ENCODE results near the gene BRIX1. TPM values are rescaled to one million over a fixed set of nuclear protein-coding genes. Genes with fewer than 3 reads are reported as not detected.
A peak's percentile ranks its signal among the peaks of the same experiment; 100 is the strongest.
"Not testable (repeated sequence)": the region's sequence is repeated elsewhere in the genome, so short reads cannot be mapped to it uniquely, and the experiment has no call there.

BRIX1 gene
- polyA plus RNA-seq, 1 donor = 34.2 TPM

DNA sequence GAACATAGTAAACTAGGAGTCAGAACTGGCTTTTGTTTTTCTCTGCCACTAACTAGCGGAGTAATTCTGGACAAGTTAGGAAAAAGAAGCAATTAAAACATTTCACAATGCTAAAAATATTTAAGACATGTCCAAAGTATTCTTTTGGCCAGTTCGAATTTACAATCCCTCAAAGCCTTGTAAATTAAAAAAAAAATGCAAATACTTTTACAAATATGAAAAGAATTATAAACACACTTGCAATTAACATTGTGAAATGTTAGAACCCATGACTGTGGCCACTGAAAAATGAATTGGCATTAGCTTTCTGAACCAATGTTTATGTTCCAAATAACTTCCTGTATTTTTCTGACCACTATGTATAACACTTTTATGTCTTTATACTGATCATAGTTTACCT is 2.4 kb upstream of the BRIX1 start:
- Histone ChIP-seq H3K9me3 (ENCODE audit: control insufficient read depth, low read depth, low read length) (no peaks in the 10 kb centered on the region), H3K4me1 (ENCODE audit: control insufficient read depth, insufficient read depth, low read length) (peaks cover 11% of the 10 kb centered on the region), H3K27ac (ENCODE audit: low read length) (no peak overlapping the region), H3K36me3 (ENCODE audit: control insufficient read depth, insufficient read depth, low read length) (peaks cover 18% of the 10 kb centered on the region), H3K27me3 (ENCODE audit: control insufficient read depth, insufficient read depth, low read length) (no peaks in the 10 kb centered on the region), H3K4me3 (ENCODE audit: low read length) (no peak overlapping the region)
- 93% methylated on average over 2 of the region's 2 CpGs for WGBS (ENCODE audit: insufficient coverage, low lambda C conversion rate)
- DNase-seq = no peak

DNA sequence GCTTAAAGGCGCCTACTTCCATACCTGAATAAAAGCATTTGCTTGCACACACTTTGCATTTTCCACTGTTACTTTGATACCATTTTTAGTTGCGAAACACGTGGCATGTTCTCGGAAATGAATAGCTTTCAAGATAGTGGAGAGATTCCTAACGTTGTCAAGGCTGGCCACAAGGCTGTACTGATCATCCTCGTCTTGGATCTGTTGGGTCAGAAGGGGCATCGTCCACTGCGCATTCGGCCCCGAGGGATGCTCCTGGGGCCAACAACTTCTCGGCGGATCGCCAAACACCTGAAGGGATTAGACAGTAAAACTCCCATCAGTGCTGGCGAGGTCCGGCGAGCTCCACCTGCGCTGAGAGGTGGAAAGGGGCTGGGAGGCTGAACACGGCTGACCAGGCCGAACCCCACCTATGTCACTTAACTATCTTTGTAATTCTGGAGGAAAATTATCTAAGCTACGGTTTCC is 806 bp upstream of the BRIX1 start:
- Histone ChIP-seq H3K9me3 (ENCODE audit: control insufficient read depth, low read depth, low read length) (no peaks in the 10 kb centered on the region), H3K27ac (ENCODE audit: low read length) (peak overlapping the region; percentile 92), H3K36me3 (ENCODE audit: control insufficient read depth, insufficient read depth, low read length) (peaks cover 17% of the 10 kb centered on the region), H3K4me3 (ENCODE audit: low read length) (peak overlapping the region; percentile 100), H3K4me1 (ENCODE audit: control insufficient read depth, insufficient read depth, low read length) (peaks cover 11% of the 10 kb centered on the region), H3K27me3 (ENCODE audit: control insufficient read depth, insufficient read depth, low read length) (no peaks in the 10 kb centered on the region)
- no CpG with 5 or more reads among the region's 20 CpGs for WGBS (ENCODE audit: insufficient coverage, low lambda C conversion rate)
- peak; percentile 42 to 71 for DNase-seq

DNA sequence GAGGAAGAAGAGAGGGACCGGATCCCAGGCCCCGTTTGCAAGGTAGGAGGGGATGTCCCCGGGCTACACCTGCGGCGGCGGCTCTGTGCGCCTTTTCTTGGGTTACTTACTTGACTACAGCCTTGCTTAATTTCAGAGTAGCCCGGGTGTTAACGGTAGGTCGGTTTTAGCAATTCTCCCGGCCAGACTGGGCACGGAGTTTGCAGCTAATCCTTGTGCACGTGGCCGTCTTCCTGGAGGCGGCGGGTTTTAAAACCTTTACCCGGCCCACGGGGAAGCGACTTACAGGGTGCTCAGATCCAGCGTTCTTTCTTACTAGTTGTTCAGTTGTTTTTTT is 313 bp downstream of the BRIX1 start:
- peaks cover 18% of the 10 kb centered on the region for H3K36me3 ChIP-seq (ENCODE audit: control insufficient read depth, insufficient read depth, low read length)
- peaks cover 11% of the 10 kb centered on the region for H3K4me1 ChIP-seq (ENCODE audit: control insufficient read depth, insufficient read depth, low read length)
- H3K9me3 ChIP-seq (ENCODE audit: control insufficient read depth, low read depth, low read length) = no peaks in the 10 kb centered on the region
- no CpG with 5 or more reads among the region's 20 CpGs for WGBS (ENCODE audit: insufficient coverage, low lambda C conversion rate)
- H3K27me3 ChIP-seq (ENCODE audit: control insufficient read depth, insufficient read depth, low read length) = no peaks in the 10 kb centered on the region
- H3K27ac ChIP-seq (ENCODE audit: low read length) = peak overlapping the region; percentile 92
- no peak for DNase-seq
- peak overlapping the region; percentile 100 for H3K4me3 ChIP-seq (ENCODE audit: low read length)

DNA sequence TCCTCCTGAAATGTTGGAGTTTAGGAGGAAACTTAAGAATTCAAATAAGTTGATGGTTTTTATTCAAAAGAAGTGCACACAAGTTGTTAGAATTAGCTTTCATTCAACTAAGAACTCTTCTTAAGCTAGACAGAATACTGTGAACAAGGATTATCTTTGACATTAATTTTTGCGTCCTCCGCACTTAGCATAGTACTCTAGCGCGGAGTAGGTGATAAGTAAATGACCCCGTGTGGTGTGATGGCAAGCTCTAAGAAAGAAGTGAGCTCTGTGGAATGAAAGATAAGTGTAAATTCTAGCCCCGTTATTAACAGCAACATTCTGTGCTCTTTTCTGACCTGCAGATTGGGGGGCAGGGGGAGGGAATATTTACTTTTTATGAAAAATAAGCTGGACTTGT is 1.0 kb downstream of the BRIX1 start:
- Histone ChIP-seq H3K27ac (ENCODE audit: low read length) (no peak overlapping the region), H3K27me3 (ENCODE audit: control insufficient read depth, insufficient read depth, low read length) (no peaks in the 10 kb centered on the region), H3K36me3 (ENCODE audit: control insufficient read depth, insufficient read depth, low read length) (peaks cover 15% of the 10 kb centered on the region), H3K9me3 (ENCODE audit: control insufficient read depth, low read depth, low read length) (no peaks in the 10 kb centered on the region), H3K4me3 (ENCODE audit: low read length) (peak overlapping the region; percentile 100), H3K4me1 (ENCODE audit: control insufficient read depth, insufficient read depth, low read length) (peaks cover 11% of the 10 kb centered on the region)
- WGBS (ENCODE audit: insufficient coverage, low lambda C conversion rate) = 20% methylated on average over 1 of the region's 6 CpGs
- DNase-seq = no peak

DNA sequence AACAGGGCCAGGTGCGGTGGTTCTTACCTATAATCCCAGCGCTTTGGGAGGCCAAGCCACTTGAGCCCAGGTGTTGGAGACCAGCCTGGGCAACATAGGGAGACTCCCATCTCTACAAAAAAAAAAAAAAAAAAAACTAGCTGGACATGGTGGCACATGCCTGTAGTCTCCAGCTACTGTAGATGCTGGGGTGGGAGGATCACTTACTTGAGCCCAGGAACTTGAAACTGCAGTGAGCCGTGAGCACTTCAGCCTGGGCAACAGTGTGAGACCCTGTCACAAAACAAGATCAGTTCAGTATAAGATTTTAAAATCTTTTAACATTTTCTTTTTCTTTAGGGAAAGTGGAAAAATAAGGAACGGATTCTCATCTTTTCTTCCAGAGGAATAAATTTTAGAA is 2.5 kb downstream of the BRIX1 start:
- H3K27ac ChIP-seq (ENCODE audit: low read length) = no peak overlapping the region
- H3K36me3 ChIP-seq (ENCODE audit: control insufficient read depth, insufficient read depth, low read length) = peaks cover 22% of the 10 kb centered on the region
- DNase-seq = no peak
- peaks cover 11% of the 10 kb centered on the region for H3K4me1 ChIP-seq (ENCODE audit: control insufficient read depth, insufficient read depth, low read length)
- no peaks in the 10 kb centered on the region for H3K27me3 ChIP-seq (ENCODE audit: control insufficient read depth, insufficient read depth, low read length)
- H3K9me3 ChIP-seq (ENCODE audit: control insufficient read depth, low read depth, low read length) = no peaks in the 10 kb centered on the region
- no peak overlapping the region for H3K4me3 ChIP-seq (ENCODE audit: low read length)
- 88% methylated on average over 1 of the region's 4 CpGs for WGBS (ENCODE audit: insufficient coverage, low lambda C conversion rate)

DNA sequence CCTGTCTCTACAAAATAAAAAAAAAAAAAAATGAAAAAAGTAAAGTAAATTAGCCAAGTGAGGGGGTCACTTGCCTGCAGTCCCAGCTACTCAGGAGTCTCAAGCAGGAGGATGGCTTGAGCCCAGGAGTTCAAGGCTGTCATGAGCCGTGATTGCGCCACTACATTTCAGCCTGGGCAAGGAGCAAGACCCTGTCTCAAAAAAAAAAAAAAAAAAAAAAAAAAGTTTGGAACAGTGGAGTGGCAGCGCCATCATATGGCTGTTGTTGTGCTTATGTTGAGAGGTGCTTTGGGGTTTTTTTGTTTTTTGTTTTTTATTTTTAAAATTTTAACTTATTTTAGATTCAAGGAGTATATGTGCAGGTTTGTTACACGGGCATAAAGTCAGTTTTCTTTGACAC is 3.6 kb downstream of the BRIX1 start:
- peaks cover 27% of the 10 kb centered on the region for H3K36me3 ChIP-seq (ENCODE audit: control insufficient read depth, insufficient read depth, low read length)

DNA sequence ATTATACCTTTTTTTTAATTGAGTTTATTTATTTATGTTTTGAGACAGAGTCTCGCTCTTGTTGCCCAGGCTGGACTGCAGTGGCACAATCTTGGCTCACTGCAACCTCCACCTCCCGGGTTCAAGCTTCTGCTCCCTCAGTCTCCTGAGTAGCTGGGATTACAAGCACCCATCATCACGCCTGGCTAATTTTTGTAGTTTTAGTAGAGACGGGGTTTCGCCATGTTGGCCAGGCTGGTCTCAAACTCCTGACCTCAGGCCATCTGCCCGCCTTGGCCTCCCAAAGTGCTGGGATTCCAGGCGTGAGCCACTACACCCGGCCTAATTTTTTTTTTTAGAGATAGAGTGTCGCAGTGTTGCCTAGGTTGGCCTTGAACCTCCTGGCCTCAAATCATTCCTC is 7.7 kb downstream of the BRIX1 start:
- not testable (repeated sequence) for H3K27me3 ChIP-seq (ENCODE audit: control insufficient read depth, insufficient read depth, low read length); H3K4me1 ChIP-seq (ENCODE audit: control insufficient read depth, insufficient read depth, low read length); DNase-seq; H3K9me3 ChIP-seq (ENCODE audit: control insufficient read depth, low read depth, low read length); H3K4me3 ChIP-seq (ENCODE audit: low read length)
- WGBS (ENCODE audit: insufficient coverage, low lambda C conversion rate) = no CpG with 5 or more reads among the region's 9 CpGs
- H3K36me3 ChIP-seq (ENCODE audit: control insufficient read depth, insufficient read depth, low read length) = peaks cover 43% of the 10 kb centered on the region
- peak overlapping the region; percentile 4 for H3K27ac ChIP-seq (ENCODE audit: low read length)

More for the DNA sequence above, 3.6 kb downstream of the BRIX1 start:
- Histone ChIP-seq H3K9me3 (ENCODE audit: control insufficient read depth, low read depth, low read length) (no peaks in the 10 kb centered on the region), H3K27me3 (ENCODE audit: control insufficient read depth, insufficient read depth, low read length) (no peaks in the 10 kb centered on the region), H3K4me1 (ENCODE audit: control insufficient read depth, insufficient read depth, low read length) (peaks cover 8% of the 10 kb centered on the region), H3K4me3 (ENCODE audit: low read length) (no peak overlapping the region), H3K27ac (ENCODE audit: low read length) (no peak overlapping the region)
- 92% methylated on average over 1 of the region's 4 CpGs for WGBS (ENCODE audit: insufficient coverage, low lambda C conversion rate)
- DNase-seq = no peak

DNA sequence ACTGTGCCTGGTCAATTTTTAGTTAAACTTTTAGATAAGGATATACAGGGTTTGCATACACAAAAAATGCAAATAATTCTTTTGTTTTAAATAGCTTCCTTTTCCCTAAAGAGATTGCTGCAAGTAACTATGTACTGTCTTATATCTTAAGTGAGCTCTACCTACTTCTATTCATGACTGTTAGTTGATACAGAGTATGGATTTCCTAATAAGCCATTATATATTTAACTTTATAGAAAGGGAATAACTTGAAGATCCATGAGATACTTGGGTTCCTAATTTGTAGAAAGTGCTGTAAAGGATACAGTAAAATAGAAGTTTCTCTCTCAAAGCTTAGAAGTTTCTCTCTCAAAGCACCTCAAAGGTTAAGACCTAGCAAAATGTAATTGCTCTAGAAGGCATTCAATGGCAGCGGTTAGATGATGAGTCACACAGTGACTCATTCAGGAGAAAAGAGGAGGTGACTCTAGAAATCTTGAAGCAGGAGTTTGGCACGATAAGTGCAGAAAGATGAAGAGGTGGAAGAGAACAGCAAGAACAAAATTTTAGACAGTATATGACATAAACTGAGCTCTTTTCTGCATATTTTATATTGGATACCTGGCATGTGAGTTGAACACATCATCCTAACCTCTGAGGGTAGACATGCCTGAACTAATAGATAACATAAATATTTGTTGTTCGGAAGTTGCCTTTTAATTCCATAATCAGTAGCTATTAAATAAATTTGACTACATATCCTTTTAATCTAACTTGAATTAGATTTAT is 8.4 kb downstream of the BRIX1 start:
- peak; percentile 31 to 58 for DNase-seq
- H3K36me3 ChIP-seq (ENCODE audit: control insufficient read depth, insufficient read depth, low read length) = peaks cover 40% of the 10 kb centered on the region
- no peaks in the 10 kb centered on the region for H3K9me3 ChIP-seq (ENCODE audit: control insufficient read depth, low read depth, low read length)
- H3K27ac ChIP-seq (ENCODE audit: low read length) = peak overlapping the region; percentile 4
- 56% methylated on average over 3 of the region's 3 CpGs for WGBS (ENCODE audit: insufficient coverage, low lambda C conversion rate)
- H3K27me3 ChIP-seq (ENCODE audit: control insufficient read depth, insufficient read depth, low read length) = no peaks in the 10 kb centered on the region
- H3K4me3 ChIP-seq (ENCODE audit: low read length) = no peak overlapping the region
- H3K4me1 ChIP-seq (ENCODE audit: control insufficient read depth, insufficient read depth, low read length) = no peaks in the 10 kb centered on the region

DNA sequence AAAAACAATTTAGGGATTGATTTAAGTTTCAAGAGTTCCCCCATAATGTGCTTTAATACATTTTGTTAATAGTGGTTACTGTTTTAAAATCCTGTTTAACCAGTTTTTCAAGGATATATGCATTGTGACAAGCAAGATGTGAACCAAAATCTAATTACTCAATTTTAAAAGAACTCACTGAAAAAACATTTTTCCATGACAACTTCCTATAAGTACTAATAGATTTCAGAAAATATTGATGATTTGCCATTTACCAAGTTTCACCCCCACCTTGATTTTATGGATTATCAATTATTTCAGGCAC is 8.9 kb downstream of the BRIX1 start:
- H3K9me3 ChIP-seq (ENCODE audit: control insufficient read depth, low read depth, low read length) = no peaks in the 10 kb centered on the region
- no peak overlapping the region for H3K27ac ChIP-seq (ENCODE audit: low read length)

DNA sequence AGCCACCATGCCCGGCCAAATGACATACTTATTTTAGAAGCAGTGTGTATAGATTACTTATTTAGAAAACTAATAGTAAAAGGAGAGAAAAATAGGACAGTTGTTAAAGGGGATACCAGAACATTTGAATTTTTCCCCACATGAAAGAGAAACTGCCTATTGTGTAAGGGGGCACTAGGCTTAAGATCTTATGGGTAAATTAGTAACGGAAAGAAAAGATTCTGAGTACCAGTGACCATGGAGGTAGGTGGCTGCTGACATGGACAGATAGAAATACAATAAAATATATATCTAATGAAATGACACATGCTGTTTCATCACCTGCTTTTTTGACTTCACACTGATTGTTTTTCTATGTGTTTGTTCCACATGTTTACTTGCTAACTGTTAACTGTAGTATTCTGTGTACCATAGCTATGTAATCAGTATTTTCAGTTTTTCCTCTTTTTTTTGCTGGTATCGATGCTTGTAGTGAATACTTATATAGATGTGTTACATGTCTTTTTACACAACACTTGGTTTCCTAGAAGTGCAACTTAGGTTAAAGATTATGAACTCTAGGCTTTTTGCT is 10.9 kb downstream of the BRIX1 start:
- H3K4me3 ChIP-seq (ENCODE audit: low read length) = no peak overlapping the region
- peaks cover 32% of the 10 kb centered on the region for H3K36me3 ChIP-seq (ENCODE audit: control insufficient read depth, insufficient read depth, low read length)
- no peak overlapping the region for H3K27ac ChIP-seq (ENCODE audit: low read length)
- H3K9me3 ChIP-seq (ENCODE audit: control insufficient read depth, low read depth, low read length) = no peaks in the 10 kb centered on the region
- WGBS (ENCODE audit: insufficient coverage, low lambda C conversion rate) = 92% methylated on average over 2 of the region's 3 CpGs
- no peaks in the 10 kb centered on the region for H3K27me3 ChIP-seq (ENCODE audit: control insufficient read depth, insufficient read depth, low read length)
- DNase-seq = no peak
- H3K4me1 ChIP-seq (ENCODE audit: control insufficient read depth, insufficient read depth, low read length) = peaks cover 6% of the 10 kb centered on the region

More for the DNA sequence above, 8.9 kb downstream of the BRIX1 start:
- H3K4me1 ChIP-seq (ENCODE audit: control insufficient read depth, insufficient read depth, low read length) = no peaks in the 10 kb centered on the region
- no peak overlapping the region for H3K4me3 ChIP-seq (ENCODE audit: low read length)
- no peaks in the 10 kb centered on the region for H3K27me3 ChIP-seq (ENCODE audit: control insufficient read depth, insufficient read depth, low read length)
- DNase-seq = no peak
- H3K36me3 ChIP-seq (ENCODE audit: control insufficient read depth, insufficient read depth, low read length) = peaks cover 40% of the 10 kb centered on the region

DNA sequence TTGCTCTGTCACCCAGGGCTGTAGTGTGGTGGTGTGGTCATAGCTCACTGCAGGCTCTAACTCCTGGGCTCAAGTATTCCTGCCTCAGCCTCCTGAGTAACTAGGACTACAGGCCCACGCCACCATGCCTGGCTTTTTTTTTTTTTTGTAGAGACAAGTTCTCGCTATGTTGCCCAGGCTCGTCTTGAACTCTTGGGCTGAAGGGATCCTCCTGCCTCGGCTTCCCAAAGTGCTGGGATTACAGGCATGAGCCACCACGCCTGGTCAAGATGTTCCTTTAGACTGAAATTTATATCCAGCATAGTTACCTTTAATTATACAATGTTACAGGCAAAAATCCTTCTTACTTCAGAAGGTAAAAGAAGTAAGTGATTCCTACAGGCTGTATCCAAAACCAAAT is 12.3 kb downstream of the BRIX1 start:
- Histone ChIP-seq H3K4me3 (ENCODE audit: low read length) (no peak overlapping the region), H3K27me3 (ENCODE audit: control insufficient read depth, insufficient read depth, low read length) (no peaks in the 10 kb centered on the region), H3K27ac (ENCODE audit: low read length) (no peak overlapping the region), H3K9me3 (ENCODE audit: control insufficient read depth, low read depth, low read length) (no peaks in the 10 kb centered on the region), H3K4me1 (ENCODE audit: control insufficient read depth, insufficient read depth, low read length) (peaks cover 9% of the 10 kb centered on the region), H3K36me3 (ENCODE audit: control insufficient read depth, insufficient read depth, low read length) (peaks cover 27% of the 10 kb centered on the region)
- WGBS (ENCODE audit: insufficient coverage, low lambda C conversion rate) = 100% methylated on average over 1 of the region's 5 CpGs
- no peak for DNase-seq
